ENCODE measurements around the gene SMCO4. TPM values are rescaled to one million over a fixed set of nuclear protein-coding genes. Genes with fewer than 3 reads are reported as not detected.

SMCO4 gene
- total and polyA plus RNA-seq, 2 donors (not counting 1 experiment from before 2014, with no cell fraction given): 8.2 to 8.6 TPM

DNA sequence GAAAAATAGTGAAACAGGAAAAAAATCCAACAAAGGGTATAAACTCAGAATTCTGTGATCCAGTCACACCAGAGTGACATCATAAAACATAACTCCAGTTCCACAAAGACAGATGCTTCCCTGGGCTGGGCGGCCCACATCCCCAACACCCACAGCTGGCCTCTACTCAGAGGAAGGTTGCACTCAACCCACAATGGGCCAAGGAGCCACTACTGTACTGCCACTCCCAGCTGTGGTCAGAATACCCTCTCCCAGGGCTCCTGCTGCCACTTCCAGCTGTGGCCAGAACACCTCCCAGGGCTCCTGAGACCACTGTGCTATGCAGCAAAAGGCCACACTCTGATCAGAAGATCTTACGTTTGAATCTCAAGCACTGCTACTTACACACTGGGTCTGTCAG, 18.3 kb downstream of the SMCO4 start:
- H3K27me3 ChIP-seq (ENCODE audit: control insufficient read depth, insufficient read depth, low read length): no peaks in the 10 kb centered on the region
- H3K9ac ChIP-seq (ENCODE audit: insufficient read depth, low read length): no peak overlapping the region
- no peaks in the 10 kb centered on the region for H3K9me3 ChIP-seq (ENCODE audit: control insufficient read depth, insufficient read depth, low read depth, low read length)
- H3K4me3 ChIP-seq (replicated peaks in 1 of 4; ENCODE audit: control extremely low read depth in 1 of 4, insufficient read depth in 1 of 4, low read depth in 3 of 4, low read length in 4 of 4): no peak overlapping the region
- no peak overlapping the region for H3K4me2 ChIP-seq (ENCODE audit: extremely low read depth, insufficient read depth, low read length)
- no peaks in the 10 kb centered on the region for H4K20me1 ChIP-seq (ENCODE audit: control insufficient read depth, extremely low read depth, insufficient read depth, low read length)
- no peaks in the 10 kb centered on the region for H3K79me2 ChIP-seq (ENCODE audit: control insufficient read depth, insufficient read depth, low read length)
- no peaks in the 10 kb centered on the region for H3K36me3 ChIP-seq (ENCODE audit: control insufficient read depth, insufficient read depth, low read length)
- no peaks in the 10 kb centered on the region for H3K4me1 ChIP-seq (ENCODE audit: control insufficient read depth, extremely low read depth, insufficient read depth, low read length)
- no peak for DNase-seq (ENCODE audit: low read depth in 2 of 2)
- TF ChIP-seq, protein P1, sequence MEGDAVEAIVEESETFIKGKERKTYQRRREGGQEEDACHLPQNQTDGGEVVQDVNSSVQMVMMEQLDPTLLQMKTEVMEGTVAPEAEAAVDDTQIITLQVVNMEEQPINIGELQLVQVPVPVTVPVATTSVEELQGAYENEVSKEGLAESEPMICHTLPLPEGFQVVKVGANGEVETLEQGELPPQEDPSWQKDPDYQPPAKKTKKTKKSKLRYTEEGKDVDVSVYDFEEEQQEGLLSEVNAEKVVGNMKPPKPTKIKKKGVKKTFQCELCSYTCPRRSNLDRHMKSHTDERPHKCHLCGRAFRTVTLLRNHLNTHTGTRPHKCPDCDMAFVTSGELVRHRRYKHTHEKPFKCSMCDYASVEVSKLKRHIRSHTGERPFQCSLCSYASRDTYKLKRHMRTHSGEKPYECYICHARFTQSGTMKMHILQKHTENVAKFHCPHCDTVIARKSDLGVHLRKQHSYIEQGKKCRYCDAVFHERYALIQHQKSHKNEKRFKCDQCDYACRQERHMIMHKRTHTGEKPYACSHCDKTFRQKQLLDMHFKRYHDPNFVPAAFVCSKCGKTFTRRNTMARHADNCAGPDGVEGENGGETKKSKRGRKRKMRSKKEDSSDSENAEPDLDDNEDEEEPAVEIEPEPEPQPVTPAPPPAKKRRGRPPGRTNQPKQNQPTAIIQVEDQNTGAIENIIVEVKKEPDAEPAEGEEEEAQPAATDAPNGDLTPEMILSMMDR (conservative IDR thresholded peaks at IDR 0.05 in 1 of 2, IDR thresholded peaks at IDR 0.05 in 1 of 2; ENCODE audit: low read depth in 1 of 2, low read length in 2 of 2): no peak
- no peak for TF ChIP-seq EZH2 (IDR thresholded peaks at IDR 0.05; ENCODE audit: low read length, missing control alignments)
- H2AFZ ChIP-seq (ENCODE audit: low read length): no peak overlapping the region
- no peak overlapping the region for H3K27ac ChIP-seq (ENCODE audit: insufficient read depth, low read length)

DNA sequence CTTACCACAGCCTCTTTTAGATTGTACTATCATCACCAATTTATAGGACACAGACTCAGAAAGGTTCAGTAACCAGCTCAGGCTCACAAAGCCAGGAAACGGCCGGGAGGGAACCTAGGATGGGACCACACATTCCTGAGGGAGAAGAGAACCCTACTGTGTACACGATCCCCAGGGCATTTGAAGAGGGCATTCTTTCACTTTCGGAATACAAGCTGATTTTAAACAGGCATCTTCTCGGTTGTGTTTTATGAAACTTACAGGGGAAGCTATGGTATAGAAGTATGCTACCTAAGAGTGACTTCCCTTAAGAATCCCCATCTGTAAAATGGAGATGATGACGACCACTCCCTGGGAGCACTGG, 19.0 kb downstream of the SMCO4 start:
- Histone ChIP-seq H3K79me2 (ENCODE audit: control insufficient read depth, insufficient read depth, low read length) (no peaks in the 10 kb centered on the region), H3K36me3 (ENCODE audit: control insufficient read depth, insufficient read depth, low read length) (no peaks in the 10 kb centered on the region), H3K27ac (ENCODE audit: insufficient read depth, low read length) (no peak overlapping the region), H3K4me2 (ENCODE audit: extremely low read depth, insufficient read depth, low read length) (no peak overlapping the region), H3K9me3 (ENCODE audit: control insufficient read depth, insufficient read depth, low read depth, low read length) (no peaks in the 10 kb centered on the region), H3K4me1 (ENCODE audit: control insufficient read depth, extremely low read depth, insufficient read depth, low read length) (no peaks in the 10 kb centered on the region), H3K27me3 (ENCODE audit: control insufficient read depth, insufficient read depth, low read length) (no peaks in the 10 kb centered on the region), H3K4me3 (replicated peaks in 1 of 4; ENCODE audit: control extremely low read depth in 1 of 4, insufficient read depth in 1 of 4, low read depth in 3 of 4, low read length in 4 of 4) (no peak overlapping the region), H4K20me1 (ENCODE audit: control insufficient read depth, extremely low read depth, insufficient read depth, low read length) (no peaks in the 10 kb centered on the region), H2AFZ (ENCODE audit: low read length) (no peak overlapping the region), H3K9ac (ENCODE audit: insufficient read depth, low read length) (no peak overlapping the region)
- TF ChIP-seq EZH2 (IDR thresholded peaks at IDR 0.05; ENCODE audit: low read length, missing control alignments): no peak
- TF ChIP-seq, protein P1 (conservative IDR thresholded peaks at IDR 0.05 in 1 of 2, IDR thresholded peaks at IDR 0.05 in 1 of 2; ENCODE audit: low read depth in 1 of 2, low read length in 2 of 2): no peak
- no peak for DNase-seq (ENCODE audit: low read depth in 2 of 2)

DNA sequence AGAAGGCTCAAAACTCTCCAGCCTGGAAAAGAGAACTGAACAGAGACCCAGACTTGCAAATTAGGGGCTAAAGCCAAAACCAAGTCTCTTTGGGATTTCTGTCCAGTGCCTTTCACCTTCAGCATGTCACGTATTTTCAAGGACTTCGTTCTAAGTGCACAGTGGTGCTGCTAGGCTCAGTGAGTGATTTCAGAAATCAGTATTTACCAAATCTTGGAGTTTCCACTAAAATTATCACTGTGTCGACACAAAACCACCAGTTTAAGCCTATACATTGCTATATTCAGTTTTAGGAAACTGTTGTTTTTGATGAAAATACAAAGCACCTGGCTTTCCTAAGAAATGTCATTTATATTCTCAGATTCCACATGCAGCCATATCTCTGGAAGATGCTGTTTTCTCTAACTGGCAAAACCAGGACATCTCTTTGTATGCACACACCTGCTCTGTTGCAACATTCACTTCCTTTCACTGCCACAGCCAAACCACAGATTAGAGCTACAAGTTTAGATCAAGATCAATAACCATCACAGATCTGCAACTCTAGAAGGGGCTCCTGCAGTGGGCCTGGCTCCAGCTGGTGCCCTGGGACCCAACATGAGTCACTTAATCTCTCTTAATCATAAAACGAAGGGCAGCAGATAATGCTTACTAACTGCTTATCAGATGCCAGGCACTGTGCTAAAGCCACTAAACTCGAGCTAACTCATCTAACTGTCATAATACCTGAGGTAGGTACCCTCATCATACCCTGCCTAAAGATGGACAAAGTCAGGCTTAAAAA, 22.3 kb downstream of the SMCO4 start:
- TF ChIP-seq EZH2 (IDR thresholded peaks at IDR 0.05; ENCODE audit: low read length, missing control alignments): no peak
- TF ChIP-seq, protein P1 (conservative IDR thresholded peaks at IDR 0.05 in 1 of 2, IDR thresholded peaks at IDR 0.05 in 1 of 2; ENCODE audit: low read depth in 1 of 2, low read length in 2 of 2): no peak

More for the DNA sequence above, 22.3 kb downstream of the SMCO4 start:
- Histone ChIP-seq H3K9me3 (ENCODE audit: control insufficient read depth, insufficient read depth, low read depth, low read length) (no peaks in the 10 kb centered on the region), H3K27me3 (ENCODE audit: control insufficient read depth, insufficient read depth, low read length) (no peaks in the 10 kb centered on the region), H3K4me2 (ENCODE audit: extremely low read depth, insufficient read depth, low read length) (no peak overlapping the region), H3K9ac (ENCODE audit: insufficient read depth, low read length) (no peak overlapping the region), H3K79me2 (ENCODE audit: control insufficient read depth, insufficient read depth, low read length) (no peaks in the 10 kb centered on the region), H4K20me1 (ENCODE audit: control insufficient read depth, extremely low read depth, insufficient read depth, low read length) (no peaks in the 10 kb centered on the region), H3K4me1 (ENCODE audit: control insufficient read depth, extremely low read depth, insufficient read depth, low read length) (no peaks in the 10 kb centered on the region), H3K4me3 (replicated peaks in 1 of 4; ENCODE audit: control extremely low read depth in 1 of 4, insufficient read depth in 1 of 4, low read depth in 3 of 4, low read length in 4 of 4) (no peak overlapping the region), H3K36me3 (ENCODE audit: control insufficient read depth, insufficient read depth, low read length) (no peaks in the 10 kb centered on the region), H2AFZ (ENCODE audit: low read length) (no peak overlapping the region), H3K27ac (ENCODE audit: insufficient read depth, low read length) (no peak overlapping the region)
- no peak for DNase-seq (ENCODE audit: low read depth in 2 of 2)
